IPS DF 6.9 (cell line): Measurements from ENCODE around the gene SCRN1.

ENCODE experiments used
- DNase-seq: peaks from one replicate; pipeline ENCODE4 v3.0.0-alpha.2; 2013; ENCODE audit warnings: low read depth, low spot score
- H3K27ac ChIP-seq: one replicate; pipeline ENCODE4 v1.5.1; 2013; ENCODE audit warnings: low read length, control low read depth
- H3K27me3 ChIP-seq: 2 replicates; pipeline ENCODE4 v1.6.1; 2013; ENCODE audit warnings: mild to moderate bottlenecking, low read length; ENCODE audit not compliant: control insufficient read depth, insufficient read depth
- H3K36me3 ChIP-seq: 2 replicates; pipeline ENCODE4 v1.6.1; 2013; ENCODE audit warnings: low read length; ENCODE audit not compliant: control insufficient read depth, insufficient read depth
- H3K4me1 ChIP-seq: 2 replicates; pipeline ENCODE4 v1.6.1; 2013; ENCODE audit warnings: low read length; ENCODE audit not compliant: control insufficient read depth, insufficient read depth
- H3K4me3 ChIP-seq: 2 replicates; pipeline ENCODE4 v1.5.1; 2013; ENCODE audit warnings: mild to moderate bottlenecking, low read length
- H3K9me3 ChIP-seq: 2 replicates; pipeline ENCODE4 v1.6.1; 2013; ENCODE audit warnings: low read length, inconsistent platforms; ENCODE audit not compliant: control insufficient read depth, insufficient read depth
- WGBS: extraction: QIAGEN DNeasy Blood & Tissue Kit; methylation state at CpG from one replicate; pipeline ENCODE4 v1.1.7; 2013; ENCODE audit warnings: mixed read lengths, missing lambda C conversion rate; ENCODE audit not compliant: insufficient read length, insufficient coverage; 5-methylcytosine and 5-hydroxymethylcytosine counted together

Gene SCRN1

GRCh38 chr7:30027065-30027456 lies 37.5 kb upstream of the SCRN1 start:
- DNase-seq = no peak
- Histone ChIP-seq H3K9me3 (no peaks in the 10 kb centered on the region), H3K36me3 (no peaks in the 10 kb centered on the region), H3K27me3 (no peaks in the 10 kb centered on the region), H3K4me1 (no peaks in the 10 kb centered on the region; the same call in 1 of the 2 replicates), H3K4me3 (peak overlapping the region; percentile 74; the same call in 1 of the 2 replicates), H3K27ac (no peak overlapping the region)
- WGBS = no CpG with 5 or more reads among the region's 10 CpGs

- no peaks in the 10 kb centered on the region; the same call in 1 of the 2 replicates for H3K4me1 ChIP-seq
Observed at GRCh38 chr7:30026229-30027064, 36.8 kb upstream of the SCRN1 start, which contains the start of gene FKBP14. TSS of gene FKBP14 (minus strand) at chr7:30026702. CDS start at chr7:30026508, 194 bp downstream.

DNA sequence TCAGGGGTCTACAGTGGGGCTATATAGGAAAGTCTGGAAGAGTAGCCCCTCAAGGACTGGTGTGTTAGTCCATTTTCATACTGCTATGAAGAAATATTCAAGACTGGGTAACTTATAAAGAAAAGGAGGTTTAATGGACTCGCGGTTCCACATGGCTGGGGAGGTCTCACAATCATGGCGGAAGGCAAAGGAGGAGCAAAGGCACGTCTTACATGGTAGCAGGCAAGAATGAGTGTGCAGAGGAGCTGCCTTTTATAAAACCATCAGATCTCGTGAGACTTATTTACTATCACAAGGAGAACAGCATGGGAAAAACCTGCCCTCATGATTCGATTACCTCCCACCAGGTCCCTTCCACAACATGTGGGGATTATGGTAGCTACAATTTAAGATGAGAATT lies 33.9 kb upstream of the SCRN1 start:
- DNase-seq = no peak
- Histone ChIP-seq H3K4me1 (no peaks in the 10 kb centered on the region; the same call in 1 of the 2 replicates), H3K27me3 (no peaks in the 10 kb centered on the region), H3K9me3 (no peaks in the 10 kb centered on the region), H3K36me3 (no peaks in the 10 kb centered on the region), H3K27ac (no peak overlapping the region), H3K4me3 (no peak overlapping the region)
- no CpG with 5 or more reads among the region's 6 CpGs for WGBS

More at GRCh38 chr7:30026229-30027064, 36.8 kb upstream of the SCRN1 start, which contains the start of gene FKBP14:
- peak within 1 kb of the TSS; percentile 97; the same call in 1 of the 2 replicates for H3K4me3 ChIP-seq
- no peaks in the 10 kb centered on the region for H3K9me3 ChIP-seq
- H3K27ac ChIP-seq = no peak within 1 kb of the TSS
- peak; percentile 100 for DNase-seq
- H3K36me3 ChIP-seq = no peaks in the 10 kb centered on the region
- WGBS = no CpG with 5 or more reads among the region's 35 CpGs
- H3K27me3 ChIP-seq = no peaks in the 10 kb centered on the region

- H3K4me1 ChIP-seq = no peaks in the 10 kb centered on the region
- H3K4me3 ChIP-seq = no peak overlapping the region
- H3K36me3 ChIP-seq = no peaks in the 10 kb centered on the region
- no peak overlapping the region for H3K27ac ChIP-seq
- DNase-seq = no peak
- H3K27me3 ChIP-seq = no peaks in the 10 kb centered on the region
- no peaks in the 10 kb centered on the region for H3K9me3 ChIP-seq
Observed at GRCh38 chr7:30022991-30023390, 33.4 kb upstream of the SCRN1 start.

DNA sequence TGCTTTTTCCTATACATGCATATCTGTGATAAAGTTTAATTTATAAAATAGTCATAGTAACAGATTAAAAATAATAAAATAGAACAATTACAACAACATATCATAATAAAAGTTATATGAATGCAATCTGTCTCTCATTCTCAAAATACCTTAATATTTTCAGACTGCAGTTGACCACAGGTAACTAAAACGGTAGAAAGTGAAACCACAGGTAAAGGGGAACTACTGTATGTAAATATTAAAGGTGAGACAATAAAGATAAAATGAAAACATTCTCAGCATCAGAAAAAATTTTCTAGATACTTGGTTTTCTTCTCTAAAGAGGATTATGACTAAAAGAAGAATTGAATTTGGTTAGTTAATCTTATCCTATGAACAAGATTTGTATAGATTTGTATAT lies 30.9 kb upstream of the SCRN1 start:
- Histone ChIP-seq H3K4me1 (no peaks in the 10 kb centered on the region), H3K4me3 (no peak overlapping the region), H3K27me3 (no peaks in the 10 kb centered on the region), H3K27ac (no peak overlapping the region), H3K36me3 (no peaks in the 10 kb centered on the region), H3K9me3 (no peaks in the 10 kb centered on the region)
- WGBS = no CpG with 5 or more reads among the region's 1 CpG
- no peak for DNase-seq

GRCh38 chr7:30019960-30020359 lies 30.4 kb upstream of the SCRN1 start:
- H3K4me1 ChIP-seq = no peaks in the 10 kb centered on the region
- H3K27ac ChIP-seq = no peak overlapping the region
- H3K9me3 ChIP-seq = no peaks in the 10 kb centered on the region
- WGBS = no CpG with 5 or more reads among the region's 1 CpG
- no peak for DNase-seq
- H3K4me3 ChIP-seq = no peak overlapping the region
- H3K27me3 ChIP-seq = no peaks in the 10 kb centered on the region
- H3K36me3 ChIP-seq = no peaks in the 10 kb centered on the region

DNA sequence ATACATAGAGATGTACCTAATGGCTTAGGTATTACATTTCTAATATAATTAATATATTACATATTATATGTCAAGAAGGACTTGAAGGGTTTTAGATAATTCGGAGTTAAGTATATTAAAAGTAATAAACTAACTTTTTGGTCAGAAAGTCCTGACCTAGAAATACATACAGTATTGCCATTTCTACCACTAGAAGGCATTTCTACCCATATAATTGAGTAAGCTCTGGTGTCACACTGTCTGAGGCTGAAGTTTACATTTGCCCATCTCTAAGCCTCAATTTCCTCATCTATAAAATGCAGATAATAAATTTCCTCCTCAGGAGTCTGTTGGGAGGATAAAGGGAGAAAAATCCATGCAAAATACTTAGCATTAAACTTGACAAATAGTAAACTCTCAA lies 29.8 kb upstream of the SCRN1 start:
- Histone ChIP-seq H3K36me3 (no peaks in the 10 kb centered on the region), H3K4me1 (no peaks in the 10 kb centered on the region), H3K27ac (no peak overlapping the region), H3K9me3 (no peaks in the 10 kb centered on the region), H3K4me3 (no peak overlapping the region), H3K27me3 (no peaks in the 10 kb centered on the region)
- no peak for DNase-seq
- no CpG with 5 or more reads among the region's 1 CpG for WGBS

GRCh38 chr7:30018451-30018850 lies 28.9 kb upstream of the SCRN1 start:
- no peaks in the 10 kb centered on the region for H3K4me1 ChIP-seq
- H3K4me3 ChIP-seq = no peak overlapping the region
- no peaks in the 10 kb centered on the region for H3K27me3 ChIP-seq
- no peak overlapping the region for H3K27ac ChIP-seq
- no peaks in the 10 kb centered on the region for H3K36me3 ChIP-seq
- DNase-seq = no peak
- no peaks in the 10 kb centered on the region for H3K9me3 ChIP-seq

DNA sequence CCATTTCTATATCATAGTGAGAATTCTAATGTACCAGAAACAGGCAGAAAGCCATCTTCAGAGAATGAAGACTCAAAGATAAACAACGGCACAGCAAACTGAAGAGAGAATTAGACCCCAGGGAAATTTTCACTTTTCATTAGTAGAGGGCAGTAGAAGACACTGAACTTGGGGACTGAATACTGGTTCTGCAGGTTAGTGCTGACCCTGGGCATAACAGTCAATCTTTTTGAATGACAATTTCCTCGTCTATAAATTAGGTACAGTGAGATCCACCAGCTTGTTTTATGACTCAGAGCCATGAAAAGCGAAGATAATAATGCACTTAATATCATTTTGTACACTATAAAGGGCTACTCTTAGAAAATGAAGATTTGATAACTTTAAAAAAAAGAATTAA lies 23.2 kb upstream of the SCRN1 start:
- WGBS = no CpG with 5 or more reads among the region's 3 CpGs
- Histone ChIP-seq H3K27me3 (no peaks in the 10 kb centered on the region), H3K36me3 (no peaks in the 10 kb centered on the region), H3K9me3 (no peaks in the 10 kb centered on the region), H3K27ac (no peak overlapping the region), H3K4me1 (no peaks in the 10 kb centered on the region), H3K4me3 (no peak overlapping the region)
- DNase-seq = no peak

DNA sequence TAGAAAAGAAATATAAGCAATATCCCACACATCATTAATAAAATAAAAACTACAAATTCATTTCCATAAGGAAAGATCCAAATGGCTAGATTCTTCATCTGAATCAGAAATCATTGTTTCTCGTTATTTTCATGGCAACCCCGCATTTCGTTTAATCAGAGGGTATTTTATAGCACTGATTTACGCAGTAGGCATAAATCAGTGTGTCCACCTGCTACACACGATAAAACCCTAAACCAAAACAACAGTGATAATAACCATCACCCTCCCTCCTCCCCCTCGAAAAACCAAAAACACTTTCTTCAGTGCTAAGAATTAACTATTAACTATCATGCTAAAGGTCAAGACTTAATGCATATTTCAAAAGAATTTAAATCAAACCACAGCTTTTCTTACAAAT lies 20.4 kb upstream of the SCRN1 start:
- no peak for DNase-seq
- no peak overlapping the region for H3K27ac ChIP-seq
- H3K4me3 ChIP-seq = no peak overlapping the region
- no peaks in the 10 kb centered on the region for H3K27me3 ChIP-seq
- no peaks in the 10 kb centered on the region for H3K4me1 ChIP-seq
- H3K9me3 ChIP-seq = no peaks in the 10 kb centered on the region
- no peaks in the 10 kb centered on the region for H3K36me3 ChIP-seq
- WGBS = 100% methylated on average over 3 of the region's 6 CpGs

DNA sequence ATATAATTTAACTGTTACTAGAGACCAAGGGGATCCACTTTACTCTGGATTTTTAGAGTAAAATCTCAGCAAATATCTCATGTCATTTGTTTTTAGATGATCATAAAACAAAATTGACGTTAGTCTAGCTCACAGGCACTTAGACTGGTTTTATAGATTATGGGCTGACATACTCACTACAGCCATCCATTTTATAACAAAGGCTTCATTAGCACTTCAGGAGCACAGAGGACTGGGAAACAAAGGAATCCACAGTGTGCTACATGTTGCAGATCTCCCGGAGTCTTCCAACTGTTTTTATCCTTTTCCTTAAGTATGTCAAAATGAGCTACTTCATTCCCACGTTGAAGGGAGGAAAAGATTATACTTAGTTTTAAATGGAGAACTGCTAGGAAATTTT lies 15.9 kb upstream of the SCRN1 start:
- WGBS = no CpG with 5 or more reads among the region's 3 CpGs
- no peak overlapping the region for H3K4me3 ChIP-seq
- no peaks in the 10 kb centered on the region for H3K4me1 ChIP-seq
- H3K27me3 ChIP-seq = no peaks in the 10 kb centered on the region
- H3K9me3 ChIP-seq = no peaks in the 10 kb centered on the region
- H3K27ac ChIP-seq = no peak overlapping the region
- DNase-seq = no peak
- H3K36me3 ChIP-seq = no peaks in the 10 kb centered on the region
